DMS153 (cell line): ENCODE data around the gene UBL3.

ENCODE experiments used
- DNase-seq: peaks from one replicate; lab custom pipeline; 2025; lab: John Stamatoyannopoulos, UW

Gene UBL3

DNA sequence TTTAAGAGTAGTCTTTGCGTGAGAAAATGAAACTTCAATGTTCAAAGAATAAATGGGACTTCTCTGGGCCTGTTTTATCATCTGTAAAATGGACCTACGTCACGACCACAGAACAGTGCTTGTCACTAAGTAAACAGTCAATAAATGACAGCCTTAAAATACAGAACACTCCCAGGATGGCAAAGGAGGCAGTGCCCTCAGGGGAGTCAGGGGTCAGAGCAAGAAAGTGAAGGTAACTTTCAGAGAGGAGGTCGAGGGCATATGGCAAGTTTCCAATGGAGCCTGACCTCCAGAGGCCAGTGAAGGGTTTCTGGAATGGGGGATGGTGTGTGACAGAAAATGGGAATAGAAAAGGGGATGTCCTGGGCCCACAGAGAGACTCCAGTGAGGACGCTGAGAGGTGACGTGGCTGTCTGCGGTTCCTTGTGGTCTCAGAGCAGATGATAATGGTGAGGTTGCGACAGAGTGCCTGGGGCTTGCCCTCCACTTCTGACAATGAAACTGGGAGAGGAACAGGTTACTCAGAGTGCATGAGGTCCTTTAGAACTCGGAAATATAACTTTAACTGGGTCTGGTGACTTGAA is 91.8 kb downstream of the UBL3 start:
- no peak for DNase-seq

DNA sequence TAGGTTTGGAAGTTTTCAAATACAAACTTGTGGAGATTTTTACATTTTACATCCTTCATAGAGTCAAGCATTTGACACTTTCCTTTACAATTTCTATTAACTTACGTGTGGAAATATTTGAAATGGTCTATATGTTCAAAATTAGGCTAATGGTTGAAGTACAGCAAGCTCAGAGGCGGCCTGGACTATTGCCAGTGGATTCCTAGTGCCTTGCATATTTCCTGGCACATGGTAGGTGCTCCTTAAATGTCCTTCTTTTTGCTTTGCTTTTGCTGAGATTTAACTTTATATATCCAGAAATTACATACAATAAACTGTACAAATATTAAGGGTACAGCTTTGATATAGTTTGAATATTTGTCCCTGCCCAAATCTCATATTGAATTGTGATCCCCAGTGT is 93.9 kb downstream of the UBL3 start:
- DNase-seq = no peak

GRCh38 chr13:29754473-29754806 is 96.0 kb downstream of the UBL3 start:
- DNase-seq = no peak

- no peak for DNase-seq
Observed at GRCh38 chr13:29753618-29754472, 96.6 kb downstream of the UBL3 start.

- DNase-seq = no peak
Observed at GRCh38 chr13:29752175-29752574, 98.2 kb downstream of the UBL3 start.

DNA sequence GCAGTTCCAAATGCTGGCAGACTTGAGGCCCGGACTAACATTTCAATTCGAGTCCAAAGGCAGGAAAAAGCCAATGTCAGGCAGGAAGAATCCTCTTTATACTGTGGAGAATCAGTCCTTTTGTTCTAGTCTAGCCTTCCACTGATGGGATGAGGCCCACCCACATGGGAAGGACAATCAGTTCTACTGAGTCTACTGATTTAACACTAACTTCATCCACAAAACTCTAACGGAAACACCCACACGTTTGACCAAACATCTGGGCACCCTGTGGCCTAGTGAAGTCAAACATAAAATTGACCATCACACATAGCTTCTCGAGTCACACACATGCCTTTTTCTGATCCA is 100.3 kb downstream of the UBL3 start:
- no peak for DNase-seq

- DNase-seq = no peak
Observed at GRCh38 chr13:29749401-29750182, 100.8 kb downstream of the UBL3 start.

DNA sequence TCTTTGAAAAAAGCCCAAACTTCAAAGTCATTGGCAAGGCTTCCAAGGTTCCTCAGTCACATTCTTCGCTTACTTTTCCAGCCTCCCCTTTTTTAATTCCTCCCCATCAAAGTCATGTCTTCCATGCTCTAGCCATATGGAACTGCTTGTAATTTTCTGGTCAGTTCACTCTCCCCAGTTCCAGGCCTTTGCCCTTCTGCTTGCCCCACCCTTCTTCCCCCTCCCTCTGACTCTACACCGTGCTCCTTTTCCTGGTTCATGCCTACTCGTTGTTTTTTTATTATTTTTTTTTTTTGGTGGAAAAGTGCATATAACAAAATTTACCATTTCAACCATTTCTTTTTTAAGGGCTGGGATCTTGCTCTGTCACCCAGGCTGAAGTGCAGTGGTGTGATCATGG is 102.3 kb downstream of the UBL3 start:
- no peak for DNase-seq

DNA sequence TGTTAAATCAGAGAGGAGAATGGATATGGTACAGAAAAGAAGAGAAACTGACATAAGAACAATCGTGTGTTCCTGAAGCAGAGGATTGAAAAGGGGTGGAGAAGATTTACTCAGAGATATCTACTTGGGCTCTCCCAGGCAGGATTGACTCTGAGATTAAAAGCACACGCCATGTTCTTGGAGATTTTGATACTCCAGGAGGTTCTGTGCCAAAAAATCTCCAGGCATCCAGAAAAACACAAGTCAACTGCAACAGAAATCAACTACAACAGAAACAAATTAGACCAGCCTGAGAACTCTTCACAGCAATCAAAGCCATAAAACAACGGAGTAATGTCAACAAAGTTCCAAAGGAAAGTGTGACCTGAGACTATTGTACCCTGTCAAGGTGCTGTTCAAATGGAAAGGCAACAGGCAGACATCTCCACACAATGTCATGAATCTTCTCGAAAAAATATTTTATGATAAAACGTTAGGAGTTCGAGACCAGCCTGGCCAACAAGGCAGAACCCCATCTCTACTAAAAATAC is 104.2 kb downstream of the UBL3 start:
- DNase-seq = peak; percentile 5

DNA sequence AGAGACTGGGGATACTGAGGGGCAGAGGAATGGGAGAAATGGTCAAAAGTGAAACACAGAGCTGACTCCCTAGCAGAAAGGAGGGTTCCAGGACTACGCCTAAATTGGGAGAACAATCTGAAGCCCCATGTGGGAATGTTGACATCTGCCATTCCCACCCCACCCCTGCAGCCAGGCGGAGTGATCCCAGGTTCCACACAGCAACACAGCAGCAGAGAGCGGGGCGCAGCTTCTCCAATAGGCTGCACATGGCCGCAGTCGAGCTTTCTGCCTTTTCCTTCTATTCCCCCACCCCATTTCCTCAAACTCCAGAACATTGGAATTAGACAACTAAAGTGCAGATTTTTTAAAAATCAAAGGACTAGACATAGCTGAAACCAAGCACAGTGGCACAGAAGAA is 104.7 kb downstream of the UBL3 start:
- DNase-seq = no peak

DNA sequence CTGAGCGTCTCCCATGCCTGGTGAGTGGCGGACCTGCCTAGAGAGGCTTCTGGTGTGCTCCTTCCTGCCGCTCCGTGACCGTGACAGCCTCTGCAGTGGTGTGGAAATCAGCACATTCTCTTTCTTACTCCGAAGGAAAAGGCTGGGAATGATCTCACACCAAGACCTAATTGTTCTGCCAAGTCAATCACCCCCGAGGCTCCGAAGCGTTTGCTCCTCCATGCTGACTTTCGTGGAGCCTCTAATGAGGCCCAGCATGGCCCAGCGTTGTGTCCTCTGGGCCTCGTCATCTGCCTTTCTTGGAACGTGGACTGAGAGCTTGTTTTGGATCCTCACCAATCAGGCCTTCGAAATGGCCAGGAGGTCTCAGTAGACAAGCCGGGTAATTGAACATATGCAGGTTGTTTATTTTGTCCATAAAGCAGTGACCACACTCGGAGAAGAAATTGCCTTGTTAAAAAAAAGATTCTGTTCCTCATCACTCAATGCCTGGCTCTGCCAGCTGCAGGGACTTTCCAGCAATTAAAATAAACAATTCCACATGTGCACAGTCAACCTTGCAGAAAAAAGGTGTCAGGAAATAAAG is 107.1 kb downstream of the UBL3 start:
- DNase-seq = no peak

GRCh38 chr13:29740961-29741360 is 109.5 kb downstream of the UBL3 start:
- no peak for DNase-seq

GRCh38 chr13:29737061-29737460 is 113.4 kb downstream of the UBL3 start:
- DNase-seq = no peak

DNA sequence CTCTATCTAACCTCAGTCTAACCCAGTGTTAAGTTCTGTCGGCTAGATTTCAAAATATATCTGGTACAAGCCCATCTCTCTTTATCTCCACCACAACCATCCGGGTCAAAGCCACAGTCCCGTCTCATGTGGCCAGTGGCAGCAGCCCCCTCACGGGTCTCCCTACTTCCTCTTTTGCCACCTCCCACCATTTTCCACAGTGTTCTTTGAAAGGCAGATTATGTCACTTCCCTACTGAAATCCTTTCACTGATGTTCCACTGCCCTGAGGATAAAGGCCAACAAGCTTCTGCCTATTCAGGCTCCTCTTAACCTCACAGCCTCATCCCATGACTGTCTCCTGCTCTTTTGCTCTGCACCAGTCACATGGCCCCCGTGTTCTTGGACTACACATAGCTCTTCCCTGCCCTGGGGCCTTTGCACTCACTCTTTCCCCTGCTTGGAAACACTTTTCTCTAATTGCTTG is 117.2 kb downstream of the UBL3 start:
- no peak for DNase-seq

DNA sequence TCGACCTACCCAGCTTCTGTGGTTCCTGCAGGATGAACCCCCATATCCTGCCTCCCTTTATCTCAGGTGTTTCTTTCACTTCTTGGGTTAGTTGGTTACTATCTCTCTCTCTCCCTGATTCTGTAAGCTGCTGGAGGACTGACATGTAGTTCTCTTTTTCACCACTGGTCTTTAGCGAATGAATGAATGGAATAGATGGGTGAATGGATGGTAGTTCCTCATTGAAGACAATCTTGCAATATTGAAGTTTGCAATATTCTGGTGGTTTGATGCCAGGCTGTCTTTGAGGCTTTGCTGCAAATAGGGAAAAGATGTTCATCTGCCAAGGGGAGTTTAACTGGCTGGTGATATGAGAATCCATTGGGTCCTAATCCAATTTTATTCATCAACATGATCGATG is 120.2 kb downstream of the UBL3 start:
- DNase-seq = no peak

DNA sequence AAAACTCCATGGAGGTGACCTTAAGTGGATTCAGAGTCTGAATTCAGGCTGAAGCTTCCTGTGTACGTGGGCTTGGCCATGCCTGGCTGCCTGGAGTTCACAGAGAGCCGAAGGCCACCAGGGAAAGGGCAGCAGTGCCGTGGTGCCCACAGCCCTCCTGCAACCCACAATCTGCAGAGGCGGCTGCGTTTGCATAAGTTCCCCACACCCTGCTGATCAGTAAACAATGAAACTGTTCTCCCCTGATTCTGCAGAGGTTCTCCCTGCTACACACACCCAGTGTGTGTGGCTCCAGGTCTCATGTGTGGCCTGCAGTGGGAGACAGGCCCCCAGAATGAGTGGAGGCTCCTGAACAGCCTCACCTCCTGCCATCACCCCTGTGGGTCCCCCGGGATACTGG is 128.0 kb downstream of the UBL3 start:
- DNase-seq = no peak

DNA sequence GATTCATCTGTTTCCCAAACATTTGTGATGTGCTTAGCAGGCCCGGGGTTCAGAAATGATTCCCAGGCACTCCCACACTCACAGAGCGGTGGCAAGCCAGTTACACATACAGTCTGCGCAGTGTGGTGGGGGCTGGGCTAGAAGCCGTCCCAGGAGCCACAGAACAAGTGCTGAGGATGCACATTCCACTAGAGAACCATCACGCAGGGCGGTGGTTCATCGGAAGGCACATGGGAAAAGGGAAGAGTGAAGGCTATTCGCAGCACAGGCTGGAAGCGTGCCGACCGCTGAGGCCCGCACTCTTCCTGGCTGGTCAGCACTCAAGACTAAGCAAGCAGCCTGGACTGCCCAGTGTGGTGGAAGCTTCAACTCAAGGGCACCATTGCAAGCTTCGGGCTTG is 128.7 kb downstream of the UBL3 start:
- no peak for DNase-seq

- DNase-seq = no peak
Observed at GRCh38 chr13:29718694-29719093, 131.7 kb downstream of the UBL3 start.

- DNase-seq = no peak
Observed at GRCh38 chr13:29716493-29716892, 133.9 kb downstream of the UBL3 start.
